Left ventricle myocardium inferior (tissue), 1 donor: ENCODE measurements around the gene LDB2. TPM values are rescaled to one million over a fixed set of nuclear protein-coding genes. Genes with fewer than 3 reads are reported as not detected.

ENCODE experiments used
- DNase-seq: peaks from one replicate; pipeline ENCODE4 v3.0.0-alpha.2; 2020
- H3K27ac ChIP-seq: fragments of 200-600 bp; replicated peaks from 2 replicates; pipeline ENCODE4 v1.8.0; 2021
- H3K27me3 ChIP-seq: fragments of 200-600 bp; 2 replicates; pipeline ENCODE4 v1.8.0; 2021; ENCODE audit warnings: low read depth
- H3K36me3 ChIP-seq: fragments of 200-600 bp; 2 replicates; pipeline ENCODE4 v1.8.0; 2021
- H3K4me1 ChIP-seq: fragments of 200-600 bp; 2 replicates; pipeline ENCODE4 v1.8.0; 2021
- H3K4me3 ChIP-seq: fragments of 200-600 bp; 2 replicates; pipeline ENCODE4 v1.8.0; 2021; ENCODE audit warnings: mild to moderate bottlenecking, moderate library complexity
- H3K9me3 ChIP-seq: fragments of 200-600 bp; replicated peaks from 2 replicates; pipeline ENCODE4 v1.8.0; 2021
- CTCF ChIP-seq: fragments of 200-600 bp; IDR thresholded peaks from 2 replicates; pipeline ENCODE4 v1.8.0; 2021; ENCODE audit warnings: antibody characterized with exemption, mild to moderate bottlenecking, borderline replicate concordance
- intact Hi-C: fragments of 100-400 bp; cut with micrococcal nuclease; formaldehyde crosslinking; loops from one replicate; pipeline ENCODE4 v1.11.0; 2022
- total RNA-seq: library from RNA; stranded (reverse); fragmentation: NEBNext Ultra II Directional; extraction: Animal tissue kit (Norgen Biotek cat#: 25700); gene quantifications from one replicate; pipeline ENCODE4 v1.2.1, GENCODE V29; 2021
- donor health status: DM: no; HTN: yes; CAD: no; lungs with severe emphysema.

LDB2 gene
- total RNA-seq, 1 donor from 2014 or later = 29.6 TPM

GRCh38 chr4:16777726-16778125 lies 120.7 kb downstream of the LDB2 start:
- intact Hi-C loops = no loop called here
- no peak for DNase-seq
- TF ChIP-seq CTCF = no peak
- no peak overlapping the region for H3K27ac ChIP-seq
- no peaks in the 10 kb centered on the region for H3K27me3 ChIP-seq
- no peaks in the 10 kb centered on the region for H3K4me1 ChIP-seq
- peaks cover 7% of the 10 kb centered on the region for H3K36me3 ChIP-seq
- H3K9me3 ChIP-seq = no peaks in the 10 kb centered on the region
- no peak overlapping the region for H3K4me3 ChIP-seq

- no peak for DNase-seq
- no peak overlapping the region for H3K4me3 ChIP-seq
- H3K27ac ChIP-seq = no peak overlapping the region
- peaks cover 7% of the 10 kb centered on the region for H3K36me3 ChIP-seq
- intact Hi-C loops = no loop called here
- H3K9me3 ChIP-seq = no peaks in the 10 kb centered on the region
- H3K4me1 ChIP-seq = no peaks in the 10 kb centered on the region
- TF ChIP-seq CTCF = no peak
- no peaks in the 10 kb centered on the region for H3K27me3 ChIP-seq
Measured at GRCh38 chr4:16775411-16776154, 122.9 kb downstream of the LDB2 start.

- H3K4me1 ChIP-seq = no peaks in the 10 kb centered on the region
- peaks cover 4% of the 10 kb centered on the region for H3K36me3 ChIP-seq
- no peaks in the 10 kb centered on the region for H3K9me3 ChIP-seq
- H3K27ac ChIP-seq = no peak overlapping the region
- no peak overlapping the region for H3K4me3 ChIP-seq
- H3K27me3 ChIP-seq = no peaks in the 10 kb centered on the region
- DNase-seq = no peak
- no peak for TF ChIP-seq CTCF
- intact Hi-C loops = no loop called here
Measured at GRCh38 chr4:16772366-16772850, 126.0 kb downstream of the LDB2 start.

- intact Hi-C loops = no loop called here
- no peak for TF ChIP-seq CTCF
- no peaks in the 10 kb centered on the region for H3K9me3 ChIP-seq
Measured at GRCh38 chr4:16770710-16771285, 127.6 kb downstream of the LDB2 start.

GRCh38 chr4:16767861-16768260 lies 130.6 kb downstream of the LDB2 start:
- Histone ChIP-seq H3K4me3 (no peak overlapping the region), H3K27me3 (no peaks in the 10 kb centered on the region), H3K36me3 (no peaks in the 10 kb centered on the region), H3K9me3 (no peaks in the 10 kb centered on the region), H3K4me1 (no peaks in the 10 kb centered on the region), H3K27ac (no peak overlapping the region)
- intact Hi-C loops = no loop called here
- DNase-seq = no peak
- TF ChIP-seq CTCF = no peak

More at GRCh38 chr4:16770710-16771285, 127.6 kb downstream of the LDB2 start:
- no peak for DNase-seq
- H3K36me3 ChIP-seq = no peaks in the 10 kb centered on the region
- H3K4me3 ChIP-seq = no peak overlapping the region
- no peak overlapping the region for H3K27ac ChIP-seq
- H3K4me1 ChIP-seq = no peaks in the 10 kb centered on the region
- no peaks in the 10 kb centered on the region for H3K27me3 ChIP-seq
